Caco-2 (cell line): ENCODE measurements around the gene SPATA1. TPM values are rescaled to one million over a fixed set of nuclear protein-coding genes. Genes with fewer than 3 reads are reported as not detected.

Experiments used
- BruUV-seq: library from RNA; stranded (reverse); fragments of 400-500 nt; replicated peaks from 2 replicates; lab custom pipeline; 2021; lab: Mats Ljungman, UMichigan
- CTCF ChIA-PET: fragments of 300-600 bp; sonication (Branson Sonifier 250); formaldehyde crosslinking; loops from one replicate; lab custom pipeline; 2022; ENCODE audit warnings: antibody characterized with exemption; lab: Charles Lee
- POLR2A ChIA-PET: fragments of 300-600 bp; sonication (Branson Sonifier 250); formaldehyde crosslinking; loops from one replicate; lab custom pipeline; 2022; ENCODE audit warnings: antibody characterized with exemption; lab: Charles Lee
- DNase-seq, 2 experiments: peaks; one replicate each; pipeline versions ENCODE4 v3.0.0 to v3.0.0-alpha.2; 2020 to 2022
- H3K27me3 ChIP-seq: replicated peaks from 2 replicates; pipeline ENCODE4 v1.6.0; 2011; ENCODE audit warnings: low read length; ENCODE audit not compliant: control insufficient read depth, insufficient read depth
- H3K36me3 ChIP-seq: 2 replicates; pipeline ENCODE4 v1.5.1; 2011; ENCODE audit warnings: low read length; ENCODE audit not compliant: control insufficient read depth, insufficient read depth
- H3K4me1 ChIP-seq: fragments of 250-450 bp; sonication (Bioruptor Pico); 2 replicates; pipeline ENCODE4 v1.5.1; 2020; ENCODE audit warnings: mild to moderate bottlenecking
- H3K4me3 ChIP-seq: 2 replicates; pipeline ENCODE4 v1.5.1; 2011; ENCODE audit warnings: low read depth, mild to moderate bottlenecking, control low read depth, low read length
- H3K9me3 ChIP-seq: fragments of 250-450 bp; sonication (Bioruptor Pico); 2 replicates; pipeline ENCODE4 v1.5.1; 2020; ENCODE audit warnings: mild to moderate bottlenecking, moderate library complexity
- H3K27ac Mint-ChIP-seq: one replicate; pipeline ENCODE4 v1.8.0; 2022; ENCODE audit warnings: mixed read lengths; ENCODE audit not compliant: unreplicated experiment
- H3K27me3 Mint-ChIP-seq: one replicate; pipeline ENCODE4 v1.8.0; 2022; ENCODE audit warnings: mixed read lengths; ENCODE audit not compliant: insufficient read depth, unreplicated experiment
- H3K36me3 Mint-ChIP-seq: one replicate; pipeline ENCODE4 v1.8.0; 2022; ENCODE audit warnings: mild to moderate bottlenecking, mixed read lengths; ENCODE audit not compliant: insufficient read depth, unreplicated experiment
- H3K4me1 Mint-ChIP-seq: one replicate; pipeline ENCODE4 v1.8.0; 2022; ENCODE audit warnings: low read depth, mixed read lengths; ENCODE audit not compliant: unreplicated experiment
- H3K4me3 Mint-ChIP-seq: one replicate; pipeline ENCODE4 v1.8.0; 2022; ENCODE audit warnings: mild to moderate bottlenecking, moderate library complexity, mixed read lengths; ENCODE audit not compliant: unreplicated experiment
- H3K9me3 Mint-ChIP-seq: one replicate; pipeline ENCODE4 v1.8.0; 2022; ENCODE audit warnings: mixed read lengths; ENCODE audit not compliant: unreplicated experiment
- CTCF ChIP-seq, 2 experiments: fragments of 200-600 bp in 1 of 2; IDR thresholded peaks; 1 replicate in 1 of 2; 2 replicates in 1 of 2; pipeline versions ENCODE4 v1.5.1 to v1.8.0; 2011 to 2022; ENCODE audit warnings: antibody characterized with exemption in 1 of 2, control low read depth in 1 of 2, inconsistent platforms in 1 of 2, low read depth in 1 of 2, low read length in 1 of 2, mild to moderate bottlenecking in 1 of 2, moderate library complexity in 1 of 2; ENCODE audit not compliant: insufficient read depth in 1 of 2, severe bottlenecking in 1 of 2, unreplicated experiment in 1 of 2
- intact Hi-C: fragments of 100-400 bp; cut with micrococcal nuclease; formaldehyde crosslinking; loops from one replicate; pipeline ENCODE4 v1.10.0; 2022; ENCODE audit not compliant: unreplicated experiment
- total RNA-seq: library from RNA; stranded (reverse); gene quantifications from 2 replicates; pipeline ENCODE4 v1.2.3, GENCODE V29; 2022

Gene SPATA1
- total RNA-seq, 1 experiment from 2014 or later = 0.57 TPM

GRCh38 chr1:84480650-84481049 is 25.5 kb upstream of the SPATA1 start:
- H3K9me3 Mint-ChIP-seq = peaks cover 12% of the 10 kb centered on the region
- CTCF ChIA-PET = no interaction called here
- H3K27me3 Mint-ChIP-seq = peaks cover 8% of the 10 kb centered on the region

GRCh38 chr1:84481317-84481716 is 24.9 kb upstream of the SPATA1 start:
- H3K27me3 Mint-ChIP-seq = peaks cover 8% of the 10 kb centered on the region
- Histone ChIP-seq H3K27me3 (no peaks in the 10 kb centered on the region), H3K9me3 (peaks cover 6% of the 10 kb centered on the region), H3K4me1 (no peaks in the 10 kb centered on the region), H3K36me3 (no peaks in the 10 kb centered on the region), H3K4me3 (no peak overlapping the region)
- peaks cover 12% of the 10 kb centered on the region for H3K9me3 Mint-ChIP-seq
- intact Hi-C loops = no loop called here
- BruUV-seq = no TSS peak
- no peak for DNase-seq
- POLR2A ChIA-PET = no interaction called here
- TF ChIP-seq CTCF (IDR thresholded peaks at IDR 0.05; ENCODE audit: insufficient read depth in 1 of 2, low read depth in 1 of 2, low read length in 1 of 2, severe bottlenecking in 1 of 2, unreplicated experiment in 1 of 2) = no peak
- H3K27ac Mint-ChIP-seq = no peak overlapping the region
- CTCF ChIA-PET = no interaction called here
- no peaks in the 10 kb centered on the region for H3K4me1 Mint-ChIP-seq
- H3K36me3 Mint-ChIP-seq = peaks cover 35% of the 10 kb centered on the region
- no peak overlapping the region for H3K4me3 Mint-ChIP-seq

More at GRCh38 chr1:84480650-84481049, 25.5 kb upstream of the SPATA1 start:
- BruUV-seq = no TSS peak
- intact Hi-C loops = no loop called here
- H3K4me3 ChIP-seq = peak overlapping the region; percentile 55; the same call in 1 of the 2 replicates
- H3K4me1 Mint-ChIP-seq = no peaks in the 10 kb centered on the region
- peaks cover 35% of the 10 kb centered on the region for H3K36me3 Mint-ChIP-seq
- POLR2A ChIA-PET = no interaction called here
- H3K36me3 ChIP-seq = no peaks in the 10 kb centered on the region
- peaks cover 6% of the 10 kb centered on the region for H3K9me3 ChIP-seq
- DNase-seq = no peak
- TF ChIP-seq CTCF (IDR thresholded peaks at IDR 0.05; ENCODE audit: insufficient read depth in 1 of 2, low read depth in 1 of 2, low read length in 1 of 2, severe bottlenecking in 1 of 2, unreplicated experiment in 1 of 2) = no peak
- H3K4me1 ChIP-seq = no peaks in the 10 kb centered on the region
- H3K4me3 Mint-ChIP-seq = no peak overlapping the region
- no peak overlapping the region for H3K27ac Mint-ChIP-seq
- H3K27me3 ChIP-seq = no peaks in the 10 kb centered on the region

GRCh38 chr1:84488107-84488506 is 18.1 kb upstream of the SPATA1 start:
- BruUV-seq = no TSS peak
- no peak for TF ChIP-seq CTCF (IDR thresholded peaks at IDR 0.05; ENCODE audit: insufficient read depth in 1 of 2, low read depth in 1 of 2, low read length in 1 of 2, severe bottlenecking in 1 of 2, unreplicated experiment in 1 of 2)
- intact Hi-C loops = no loop called here
- H3K9me3 ChIP-seq = no peaks in the 10 kb centered on the region
- H3K4me1 ChIP-seq = no peaks in the 10 kb centered on the region
- H3K4me3 Mint-ChIP-seq = no peak overlapping the region
- no peaks in the 10 kb centered on the region for H3K4me1 Mint-ChIP-seq
- no peaks in the 10 kb centered on the region for H3K27me3 Mint-ChIP-seq
- ChIA-PET CTCF (no interaction called here), POLR2A (no interaction called here)
- H3K9me3 Mint-ChIP-seq = no peaks in the 10 kb centered on the region
- no peak for DNase-seq
- H3K36me3 Mint-ChIP-seq = peaks cover 36% of the 10 kb centered on the region
- no peaks in the 10 kb centered on the region for H3K27me3 ChIP-seq
- no peak overlapping the region for H3K4me3 ChIP-seq
- no peak overlapping the region for H3K27ac Mint-ChIP-seq
- no peaks in the 10 kb centered on the region for H3K36me3 ChIP-seq
